ENCODE measurements around the gene STK38L. TPM values are rescaled to one million over a fixed set of nuclear protein-coding genes. Genes with fewer than 3 reads are reported as not detected.

STK38L gene
- total and polyA plus RNA-seq, 4 donors, result 22.2 to 49.9 (median 40.6) TPM

- no peak for DNase-seq (ENCODE audit: low read depth in 4 of 6, low spot score in 6 of 6)
- no CpG with 5 or more reads among the region's 2 CpGs for WGBS (ENCODE audit: insufficient coverage)
- Histone ChIP-seq H3K4me3 (ENCODE audit: low read depth, low read length) (no peak overlapping the region), H3K27me3 (ENCODE audit: control insufficient read depth, insufficient read depth, low read length) (no peaks in the 10 kb centered on the region), H3K36me3 (ENCODE audit: control insufficient read depth, insufficient read depth, low read length) (no peaks in the 10 kb centered on the region), H3K4me1 (ENCODE audit: control insufficient read depth, insufficient read depth, low read length) (no peaks in the 10 kb centered on the region), H3K27ac (ENCODE audit: low read depth, low read length) (no peak overlapping the region), H3K9me3 (ENCODE audit: control insufficient read depth, insufficient read depth, low read length) (no peaks in the 10 kb centered on the region)
Measured at GRCh38 chr12:27272373-27273028, 28.4 kb downstream of the STK38L start.

- no peak overlapping the region for H3K4me3 ChIP-seq (ENCODE audit: low read depth, low read length)
- H3K9me3 ChIP-seq (ENCODE audit: control insufficient read depth, insufficient read depth, low read length), result no peaks in the 10 kb centered on the region
- no CpG with 5 or more reads among the region's 5 CpGs for WGBS (ENCODE audit: insufficient coverage)
- no peaks in the 10 kb centered on the region for H3K4me1 ChIP-seq (ENCODE audit: control insufficient read depth, insufficient read depth, low read length)
- no peak overlapping the region for H3K27ac ChIP-seq (ENCODE audit: low read depth, low read length)
- no peak for DNase-seq (ENCODE audit: low read depth in 4 of 6, low spot score in 6 of 6)
- H3K36me3 ChIP-seq (ENCODE audit: control insufficient read depth, insufficient read depth, low read length), result no peaks in the 10 kb centered on the region
- no peaks in the 10 kb centered on the region for H3K27me3 ChIP-seq (ENCODE audit: control insufficient read depth, insufficient read depth, low read length)
Measured at GRCh38 chr12:27273114-27273513, 29.0 kb downstream of the STK38L start.

- 94% methylated on average over 1 of the region's 2 CpGs for WGBS (ENCODE audit: insufficient coverage)
- Histone ChIP-seq H3K27me3 (ENCODE audit: control insufficient read depth, insufficient read depth, low read length) (no peaks in the 10 kb centered on the region), H3K4me1 (ENCODE audit: control insufficient read depth, insufficient read depth, low read length) (peaks cover 3% of the 10 kb centered on the region), H3K4me3 (ENCODE audit: low read depth, low read length) (no peak overlapping the region), H3K9me3 (ENCODE audit: control insufficient read depth, insufficient read depth, low read length) (no peaks in the 10 kb centered on the region), H3K27ac (ENCODE audit: low read depth, low read length) (no peak overlapping the region), H3K36me3 (ENCODE audit: control insufficient read depth, insufficient read depth, low read length) (no peaks in the 10 kb centered on the region)
- no peak for DNase-seq (ENCODE audit: low read depth in 4 of 6, low spot score in 6 of 6)
Measured at GRCh38 chr12:27274706-27275105, 30.6 kb downstream of the STK38L start.

GRCh38 chr12:27276275-27276674 is 32.2 kb downstream of the STK38L start:
- no peaks in the 10 kb centered on the region for H3K36me3 ChIP-seq (ENCODE audit: control insufficient read depth, insufficient read depth, low read length)
- H3K27ac ChIP-seq (ENCODE audit: low read depth, low read length), result no peak overlapping the region
- H3K4me3 ChIP-seq (ENCODE audit: low read depth, low read length), result no peak overlapping the region
- H3K27me3 ChIP-seq (ENCODE audit: control insufficient read depth, insufficient read depth, low read length), result no peaks in the 10 kb centered on the region
- no peak for DNase-seq (ENCODE audit: low read depth in 4 of 6, low spot score in 6 of 6)
- peaks cover 3% of the 10 kb centered on the region for H3K4me1 ChIP-seq (ENCODE audit: control insufficient read depth, insufficient read depth, low read length)
- H3K9me3 ChIP-seq (ENCODE audit: control insufficient read depth, insufficient read depth, low read length), result no peaks in the 10 kb centered on the region
- WGBS (ENCODE audit: insufficient coverage), result no CpG with 5 or more reads among the region's 3 CpGs

- no peaks in the 10 kb centered on the region for H3K9me3 ChIP-seq (ENCODE audit: control insufficient read depth, insufficient read depth, low read length)
- H3K36me3 ChIP-seq (ENCODE audit: control insufficient read depth, insufficient read depth, low read length), result no peaks in the 10 kb centered on the region
- no peak for DNase-seq (ENCODE audit: low read depth in 4 of 6, low spot score in 6 of 6)
- H3K4me3 ChIP-seq (ENCODE audit: low read depth, low read length), result no peak overlapping the region
- peaks cover 3% of the 10 kb centered on the region for H3K4me1 ChIP-seq (ENCODE audit: control insufficient read depth, insufficient read depth, low read length)
- H3K27me3 ChIP-seq (ENCODE audit: control insufficient read depth, insufficient read depth, low read length), result no peaks in the 10 kb centered on the region
- H3K27ac ChIP-seq (ENCODE audit: low read depth, low read length), result no peak overlapping the region
- no CpG with 5 or more reads among the region's 1 CpG for WGBS (ENCODE audit: insufficient coverage)
Measured at GRCh38 chr12:27277846-27278260, 33.8 kb downstream of the STK38L start.

- Histone ChIP-seq H3K9me3 (ENCODE audit: control insufficient read depth, insufficient read depth, low read length) (no peaks in the 10 kb centered on the region), H3K4me1 (ENCODE audit: control insufficient read depth, insufficient read depth, low read length) (peaks cover 3% of the 10 kb centered on the region), H3K27ac (ENCODE audit: low read depth, low read length) (no peak overlapping the region), H3K27me3 (ENCODE audit: control insufficient read depth, insufficient read depth, low read length) (no peaks in the 10 kb centered on the region), H3K4me3 (ENCODE audit: low read depth, low read length) (no peak overlapping the region), H3K36me3 (ENCODE audit: control insufficient read depth, insufficient read depth, low read length) (no peaks in the 10 kb centered on the region)
- no CpG with 5 or more reads among the region's 2 CpGs for WGBS (ENCODE audit: insufficient coverage)
- DNase-seq (ENCODE audit: low read depth in 4 of 6, low spot score in 6 of 6), result no peak
Measured at GRCh38 chr12:27279826-27280225, 35.7 kb downstream of the STK38L start.

GRCh38 chr12:27280412-27280811 is 36.3 kb downstream of the STK38L start:
- H3K27me3 ChIP-seq (ENCODE audit: control insufficient read depth, insufficient read depth, low read length), result no peaks in the 10 kb centered on the region
- DNase-seq (ENCODE audit: low read depth in 4 of 6, low spot score in 6 of 6), result peak in 2 of 6 donors; percentile 25
- peaks cover 3% of the 10 kb centered on the region for H3K4me1 ChIP-seq (ENCODE audit: control insufficient read depth, insufficient read depth, low read length)
- H3K36me3 ChIP-seq (ENCODE audit: control insufficient read depth, insufficient read depth, low read length), result no peaks in the 10 kb centered on the region
- H3K9me3 ChIP-seq (ENCODE audit: control insufficient read depth, insufficient read depth, low read length), result no peaks in the 10 kb centered on the region
- no peak overlapping the region for H3K27ac ChIP-seq (ENCODE audit: low read depth, low read length)
- WGBS (ENCODE audit: insufficient coverage), result 25% methylated on average over 1 of the region's 5 CpGs
- H3K4me3 ChIP-seq (ENCODE audit: low read depth, low read length), result no peak overlapping the region

- H3K27ac ChIP-seq (ENCODE audit: low read depth, low read length), result no peak overlapping the region
- no CpG with 5 or more reads among the region's 2 CpGs for WGBS (ENCODE audit: insufficient coverage)
Measured at GRCh38 chr12:27282754-27283153, 38.7 kb downstream of the STK38L start.

GRCh38 chr12:27284021-27284420 is 39.9 kb downstream of the STK38L start:
- Histone ChIP-seq H3K36me3 (ENCODE audit: control insufficient read depth, insufficient read depth, low read length) (no peaks in the 10 kb centered on the region), H3K27me3 (ENCODE audit: control insufficient read depth, insufficient read depth, low read length) (no peaks in the 10 kb centered on the region), H3K4me1 (ENCODE audit: control insufficient read depth, insufficient read depth, low read length) (peaks cover 3% of the 10 kb centered on the region), H3K27ac (ENCODE audit: low read depth, low read length) (no peak overlapping the region), H3K4me3 (ENCODE audit: low read depth, low read length) (no peak overlapping the region), H3K9me3 (ENCODE audit: control insufficient read depth, insufficient read depth, low read length) (no peaks in the 10 kb centered on the region)
- 100% methylated on average over 3 of the region's 3 CpGs for WGBS (ENCODE audit: insufficient coverage)
- DNase-seq (ENCODE audit: low read depth in 4 of 6, low spot score in 6 of 6), result no peak

More at GRCh38 chr12:27282754-27283153, 38.7 kb downstream of the STK38L start:
- Histone ChIP-seq H3K4me3 (ENCODE audit: low read depth, low read length) (no peak overlapping the region), H3K4me1 (ENCODE audit: control insufficient read depth, insufficient read depth, low read length) (peaks cover 3% of the 10 kb centered on the region), H3K36me3 (ENCODE audit: control insufficient read depth, insufficient read depth, low read length) (no peaks in the 10 kb centered on the region), H3K9me3 (ENCODE audit: control insufficient read depth, insufficient read depth, low read length) (no peaks in the 10 kb centered on the region), H3K27me3 (ENCODE audit: control insufficient read depth, insufficient read depth, low read length) (no peaks in the 10 kb centered on the region)
- no peak for DNase-seq (ENCODE audit: low read depth in 4 of 6, low spot score in 6 of 6)

GRCh38 chr12:27284751-27285150 is 40.7 kb downstream of the STK38L start:
- Histone ChIP-seq H3K4me1 (ENCODE audit: control insufficient read depth, insufficient read depth, low read length) (no peaks in the 10 kb centered on the region), H3K9me3 (ENCODE audit: control insufficient read depth, insufficient read depth, low read length) (no peaks in the 10 kb centered on the region), H3K27me3 (ENCODE audit: control insufficient read depth, insufficient read depth, low read length) (no peaks in the 10 kb centered on the region), H3K27ac (ENCODE audit: low read depth, low read length) (no peak overlapping the region), H3K36me3 (ENCODE audit: control insufficient read depth, insufficient read depth, low read length) (no peaks in the 10 kb centered on the region), H3K4me3 (ENCODE audit: low read depth, low read length) (no peak overlapping the region)
- DNase-seq (ENCODE audit: low read depth in 4 of 6, low spot score in 6 of 6), result no peak
- WGBS (ENCODE audit: insufficient coverage), result no CpG with 5 or more reads among the region's 2 CpGs

Data from spinal cord (tissue), 10 donors.